ENCODE measurements around the gene TRIO. TPM values are rescaled to one million over a fixed set of nuclear protein-coding genes. Genes with fewer than 3 reads are reported as not detected.

Gene TRIO
- total RNA-seq, 1 experiment from 2014 or later = 50.9 TPM

DNA sequence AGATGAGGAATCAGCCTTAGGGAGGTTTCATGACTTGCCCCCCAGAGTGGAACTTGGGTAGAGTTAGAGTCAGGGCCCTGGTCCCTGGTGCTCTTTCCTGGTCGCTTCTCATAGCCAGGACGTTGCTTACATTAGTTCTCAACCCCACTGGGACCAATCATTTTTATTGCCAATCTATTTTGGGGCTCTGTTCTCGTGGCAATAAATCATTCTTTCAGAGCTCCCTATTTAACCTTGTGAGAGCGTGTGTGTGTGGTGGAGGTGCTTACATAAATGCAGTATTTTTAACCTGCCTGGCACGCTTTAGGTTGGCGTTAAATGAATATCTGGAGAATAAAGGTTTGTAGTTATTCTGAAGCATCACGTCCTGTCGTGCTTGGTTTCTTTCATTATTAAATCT, 4.1 kb downstream of the TRIO start:
- no peak for DNase-seq (ENCODE audit: low spot score)

DNA sequence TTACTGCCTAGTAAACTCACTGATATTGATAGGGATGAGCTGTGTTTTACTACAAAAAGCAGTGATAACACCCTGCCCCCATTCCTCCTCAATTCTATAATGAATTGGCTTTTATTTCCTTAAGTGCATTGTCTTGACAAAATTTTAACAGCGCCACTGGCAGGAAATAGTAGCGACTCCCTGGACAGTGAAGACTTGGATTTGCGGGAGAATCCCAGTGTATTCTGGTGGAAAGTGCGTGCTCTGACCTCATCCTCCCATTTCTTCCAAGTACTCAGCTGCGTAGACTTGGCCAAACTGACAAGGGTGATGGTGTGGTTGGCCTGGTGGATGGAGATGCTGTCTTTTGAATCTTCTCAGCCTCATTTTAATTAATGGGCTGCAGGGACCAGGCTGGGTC, 5.3 kb downstream of the TRIO start:
- no peak for DNase-seq (ENCODE audit: low spot score)

DNA sequence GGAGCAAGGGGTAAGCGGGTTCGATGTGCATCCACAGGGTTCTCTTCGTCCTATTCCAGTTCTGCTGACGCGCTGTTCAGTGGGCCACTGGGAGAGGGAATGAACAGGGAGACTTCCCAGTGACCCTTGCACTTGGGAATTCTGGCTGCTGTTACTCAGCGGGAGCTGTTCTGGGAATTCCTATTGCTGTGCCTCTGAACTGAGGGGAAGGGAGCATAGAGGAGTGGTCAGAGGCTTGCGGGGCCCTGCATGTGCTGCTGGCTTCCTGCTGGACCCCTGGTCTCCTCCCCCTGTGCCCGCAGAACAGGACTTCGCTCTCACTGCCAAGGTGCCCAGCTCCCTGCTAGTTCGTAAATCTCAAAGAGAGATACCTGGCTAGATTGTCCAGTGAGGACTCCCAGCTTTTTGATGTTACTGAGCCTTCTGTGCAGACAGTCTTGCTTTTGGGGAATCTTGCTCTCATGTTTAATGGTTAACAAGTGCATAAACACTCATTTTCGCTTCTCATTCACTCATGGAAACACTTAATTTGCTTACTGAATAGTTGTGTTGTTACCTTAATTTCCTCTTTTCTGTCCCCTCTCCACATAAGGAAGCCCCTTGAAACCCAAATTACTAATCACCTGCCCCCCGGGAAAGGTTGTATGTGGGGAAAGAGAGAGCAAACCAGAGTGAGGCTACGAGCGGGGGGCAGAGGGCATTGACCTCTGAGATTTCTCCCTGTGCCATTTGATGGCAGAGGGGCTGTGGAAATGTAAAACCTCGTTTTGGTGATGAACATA, 5.9 kb downstream of the TRIO start:
- no peak for DNase-seq (ENCODE audit: low spot score)

DNA sequence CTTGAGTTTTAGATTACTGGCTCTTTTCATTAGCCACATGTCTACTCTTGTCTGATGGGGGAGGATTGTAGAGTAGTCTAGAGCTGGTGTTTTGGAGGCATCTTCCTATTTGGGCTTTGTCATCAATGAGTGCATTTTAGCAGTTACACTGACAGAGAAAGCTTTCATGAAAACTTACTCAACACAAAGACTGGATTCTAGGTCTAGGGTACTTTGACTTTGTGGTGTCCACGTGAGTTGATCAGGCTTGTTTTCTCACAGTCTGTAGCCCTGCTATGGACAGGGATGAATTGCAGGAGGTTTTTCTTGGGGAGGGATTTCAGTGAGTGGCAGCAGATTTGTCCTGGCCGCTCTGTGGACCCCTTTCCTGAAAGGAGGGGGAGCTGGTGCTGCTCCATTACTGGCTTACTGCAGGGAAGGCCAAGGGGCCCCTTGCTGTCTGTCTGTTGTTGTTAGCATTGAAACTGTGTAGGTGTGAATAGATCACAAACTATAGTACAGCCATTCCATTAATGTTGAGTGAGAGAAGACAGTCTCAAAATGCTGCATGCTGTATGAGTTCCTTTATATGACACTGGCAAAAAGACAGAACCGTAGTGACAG, 6.6 kb downstream of the TRIO start:
- DNase-seq (ENCODE audit: low spot score) = no peak

DNA sequence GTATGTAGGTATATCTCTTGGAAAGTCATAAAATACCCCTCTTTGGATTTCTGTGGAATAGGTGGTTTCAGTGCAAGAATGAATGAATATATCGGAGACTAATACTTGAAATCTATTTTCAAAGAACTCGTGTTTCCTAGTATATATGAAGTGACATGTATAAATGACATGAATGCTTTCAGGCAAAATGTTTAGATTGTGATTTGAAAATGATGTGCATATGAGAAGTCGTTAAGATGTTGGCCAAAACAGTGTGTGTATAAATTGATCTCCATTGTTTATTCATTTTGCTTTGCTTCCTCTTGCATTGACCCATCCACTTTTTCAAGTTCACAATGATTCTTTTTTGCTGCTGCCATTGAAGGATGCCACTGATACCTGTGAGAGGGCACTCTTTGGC, 8.3 kb downstream of the TRIO start:
- DNase-seq (ENCODE audit: low spot score) = no peak

DNA sequence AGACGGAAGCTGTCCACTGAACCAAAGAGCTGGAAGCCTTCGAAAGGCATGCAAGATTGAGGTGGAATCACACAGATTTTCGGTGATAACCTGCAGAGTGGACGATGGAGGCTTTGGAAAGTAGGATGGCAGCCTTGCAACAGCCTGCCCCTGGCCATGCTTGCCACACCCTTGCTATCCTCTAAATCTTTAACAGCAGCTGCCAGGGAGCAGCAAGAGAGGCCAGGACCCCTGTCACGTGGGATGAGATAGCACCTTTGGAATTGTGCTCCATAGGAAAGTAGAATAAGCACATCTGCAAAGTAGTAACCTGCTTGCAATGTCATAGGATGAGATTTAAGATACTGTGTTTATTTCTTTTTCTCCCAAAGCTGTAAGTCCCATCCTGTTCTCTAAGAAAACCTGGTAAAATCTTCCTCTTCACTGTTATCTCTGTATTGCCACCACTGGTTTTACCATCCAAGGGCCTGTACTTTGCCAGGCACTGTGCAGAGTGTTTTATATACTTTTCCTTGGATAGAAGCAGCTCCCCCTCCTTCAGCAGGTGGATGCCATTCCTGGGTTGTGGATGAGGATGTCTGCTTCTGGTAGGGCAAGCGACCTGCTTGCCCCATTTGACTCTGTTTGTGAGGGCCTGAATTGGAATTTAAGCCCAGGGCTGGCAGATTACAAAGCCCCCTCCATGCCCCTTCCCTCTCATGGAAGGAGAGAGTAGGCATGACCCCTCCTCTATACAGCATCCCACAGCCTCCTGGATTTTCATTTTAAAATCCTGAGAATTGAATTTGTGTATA, 10.1 kb downstream of the TRIO start:
- no peak for DNase-seq (ENCODE audit: low spot score)

DNA sequence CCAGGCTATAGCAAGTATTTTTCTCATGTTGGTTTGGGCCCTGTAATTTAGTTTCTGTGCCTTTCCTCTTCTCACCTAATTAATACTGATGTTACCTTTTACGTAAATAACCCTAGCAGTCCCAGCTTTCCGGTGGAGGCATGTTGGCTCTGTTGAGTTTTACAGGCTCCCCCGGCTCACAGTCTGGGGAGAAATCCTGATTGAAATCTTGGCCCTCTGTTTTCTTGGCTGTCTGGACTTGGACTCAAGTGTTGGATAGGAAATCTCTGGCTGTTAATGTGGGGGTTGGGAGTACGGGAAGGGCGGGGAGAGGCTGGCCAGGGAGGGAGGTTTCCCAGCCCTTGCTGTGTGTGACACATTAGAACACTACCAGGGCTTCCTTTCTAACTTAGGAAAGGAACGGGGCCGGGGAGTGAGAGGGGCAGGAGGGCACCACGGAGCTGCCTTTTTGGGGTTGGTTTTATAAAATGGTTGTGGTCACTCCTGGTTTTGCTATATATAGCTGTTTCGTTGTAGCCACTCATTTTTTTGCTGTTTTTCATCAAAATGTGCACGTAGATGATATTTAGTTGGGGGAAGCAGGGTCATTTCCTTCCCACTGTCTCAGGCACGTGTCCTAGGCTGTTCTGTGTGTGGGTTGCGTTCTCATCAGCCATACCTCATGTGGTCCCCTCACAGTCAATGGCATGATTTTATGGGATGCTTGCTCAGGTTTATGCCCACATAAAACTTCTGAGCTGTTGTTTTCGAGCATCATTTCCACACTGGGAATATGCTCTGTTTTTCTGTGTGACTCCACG, 11.0 kb downstream of the TRIO start:
- peak; percentile 83 for DNase-seq (ENCODE audit: low spot score)

DNA sequence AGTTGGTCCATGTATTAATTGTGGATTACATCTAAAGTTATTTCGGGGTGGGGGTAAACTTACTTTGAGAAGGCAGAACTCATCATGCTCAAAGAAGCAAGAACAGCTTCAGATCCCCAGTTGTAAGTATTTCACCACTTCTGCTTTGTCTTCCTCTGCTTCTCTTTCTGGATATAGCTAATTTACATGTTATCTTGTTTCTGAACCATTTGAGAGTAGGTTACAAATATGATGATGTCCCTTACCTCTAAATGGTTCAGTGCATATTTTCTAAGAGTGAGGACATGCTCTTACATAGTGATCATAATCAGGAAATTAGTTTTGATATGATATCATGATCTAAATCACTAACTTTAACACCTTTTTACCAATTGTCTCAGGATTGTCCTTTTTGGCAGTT, 11.9 kb downstream of the TRIO start:
- no peak for DNase-seq (ENCODE audit: low spot score)

DNA sequence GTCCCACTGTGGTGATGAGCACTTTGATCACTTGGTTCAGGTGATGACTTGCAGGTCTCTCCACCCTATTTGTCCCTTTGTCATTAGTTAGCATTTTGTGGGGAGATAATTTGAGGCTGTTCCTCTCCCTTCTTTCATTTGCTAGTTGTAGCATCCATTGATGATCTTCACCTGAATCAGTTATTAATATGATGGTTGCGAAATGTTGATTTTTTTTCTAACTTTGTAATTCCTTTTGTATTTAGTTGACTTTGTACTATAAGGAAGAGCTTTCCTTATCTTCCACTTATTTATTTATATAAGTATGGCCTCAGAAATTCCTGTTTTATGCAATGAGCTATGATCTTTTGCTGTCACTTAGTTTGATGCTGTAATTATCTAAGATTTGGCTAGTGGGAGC, 12.6 kb downstream of the TRIO start:
- DNase-seq (ENCODE audit: low spot score) = no peak

DNA sequence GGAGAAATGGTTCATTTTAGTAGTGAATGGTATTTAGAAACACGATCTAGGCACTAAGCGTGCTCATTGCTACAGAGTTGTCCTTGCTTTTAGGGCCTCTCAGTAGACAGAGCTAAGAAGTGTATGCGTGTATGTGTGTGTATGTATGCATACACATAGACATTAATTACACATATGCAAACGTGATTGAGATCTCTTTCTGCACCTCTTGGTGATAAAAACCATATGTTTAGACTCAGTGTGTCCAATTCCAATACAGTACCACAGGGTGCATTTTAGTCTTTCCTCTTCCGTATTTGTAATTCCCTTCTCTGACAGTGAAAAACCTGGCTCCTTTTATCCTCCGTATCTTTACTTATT, 13.1 kb downstream of the TRIO start:
- no peak for DNase-seq (ENCODE audit: low spot score)

DNA sequence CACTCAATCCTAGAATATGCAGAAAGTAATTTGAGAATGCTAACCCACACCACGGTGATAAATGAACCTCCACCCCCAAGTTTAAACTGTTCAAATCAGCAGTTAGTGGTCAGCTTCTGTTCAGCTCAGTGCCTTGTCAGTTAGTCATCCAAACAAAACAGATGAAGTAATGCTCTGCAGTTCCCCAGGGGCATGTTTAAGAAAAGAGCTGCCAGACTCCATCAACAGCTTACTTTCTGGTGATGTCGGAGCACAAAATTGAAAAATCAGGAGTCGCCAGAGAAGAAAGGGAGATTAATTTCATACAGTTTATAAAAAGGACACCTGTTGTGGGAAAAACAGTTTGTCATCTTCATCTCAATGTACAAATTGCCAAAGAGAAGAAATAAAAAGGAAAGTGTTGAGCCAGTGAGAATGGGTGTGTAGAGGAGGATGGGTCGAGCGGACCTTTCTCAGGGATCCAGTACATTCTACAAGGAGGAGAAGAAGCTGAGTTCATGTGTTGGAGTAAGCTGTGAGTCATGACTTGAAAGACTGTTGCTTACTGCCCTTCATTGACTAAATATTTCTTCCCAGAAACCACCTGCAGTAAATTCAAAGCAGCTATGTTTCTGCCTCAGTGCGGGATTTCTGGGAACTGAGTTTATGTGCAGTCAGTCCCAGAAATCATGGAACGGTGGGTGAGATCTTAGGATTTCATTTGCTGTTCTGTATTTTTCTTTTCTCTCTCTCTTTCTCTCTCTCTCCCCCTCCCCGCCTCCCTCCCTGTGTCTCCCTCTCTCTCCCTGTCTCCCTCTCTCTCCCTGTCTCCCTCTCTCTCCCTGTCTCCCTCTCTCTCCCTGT, 13.7 kb downstream of the TRIO start:
- DNase-seq (ENCODE audit: low spot score) = peak; percentile 99

DNA sequence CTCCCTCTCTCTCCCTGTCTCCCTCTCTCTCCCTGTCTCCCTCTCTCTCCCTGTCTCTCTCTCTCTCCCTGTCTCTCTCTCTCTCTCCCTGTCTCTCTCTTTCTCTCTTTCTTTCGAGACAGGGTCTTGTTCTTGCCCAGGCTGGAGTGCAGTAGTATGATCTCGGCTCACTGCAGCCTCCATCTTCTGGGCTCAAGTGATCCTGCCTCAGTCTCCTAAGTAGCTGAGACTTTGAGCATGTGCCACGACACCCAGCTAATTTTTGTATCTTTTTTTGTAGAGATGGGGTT, 14.3 kb downstream of the TRIO start:
- DNase-seq (ENCODE audit: low spot score) = no peak

DNA sequence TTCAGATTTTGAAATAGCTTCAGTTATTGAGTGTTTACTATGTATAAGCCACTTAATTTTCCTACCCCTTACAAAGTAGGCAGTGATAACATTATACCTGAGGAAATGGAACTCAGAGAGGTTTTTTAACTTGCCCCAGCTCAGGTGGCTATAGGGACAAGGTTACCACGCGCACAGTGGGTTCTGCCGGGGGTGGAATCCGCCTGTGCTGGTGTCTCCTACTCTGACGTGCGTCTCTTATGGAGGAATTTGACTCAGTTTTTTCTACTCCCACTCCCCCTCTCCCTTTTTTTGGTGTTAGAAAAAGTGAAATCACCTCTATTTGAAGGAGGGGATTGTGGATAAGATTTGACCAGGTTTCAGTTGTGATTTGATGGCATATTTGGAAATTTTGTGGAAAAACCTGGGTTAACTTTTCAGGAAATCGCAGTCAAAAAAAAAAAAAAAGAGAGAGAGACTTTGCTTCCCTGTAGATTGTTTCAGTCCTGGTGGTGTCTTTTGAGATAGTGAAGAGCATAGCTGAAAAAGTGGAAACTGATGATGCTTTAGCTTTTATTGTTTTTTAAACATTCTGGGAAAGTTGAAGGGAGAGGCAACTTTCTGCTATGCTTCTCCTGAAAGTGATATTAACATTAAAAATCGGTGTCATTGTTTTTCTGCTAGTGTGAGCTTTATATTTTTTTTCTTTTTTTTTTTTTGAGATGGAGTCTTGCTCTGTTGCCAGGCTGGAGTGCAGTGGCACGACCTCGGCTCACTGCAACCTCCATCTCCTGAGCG, 15.9 kb downstream of the TRIO start:
- no peak for DNase-seq (ENCODE audit: low spot score)

DNA sequence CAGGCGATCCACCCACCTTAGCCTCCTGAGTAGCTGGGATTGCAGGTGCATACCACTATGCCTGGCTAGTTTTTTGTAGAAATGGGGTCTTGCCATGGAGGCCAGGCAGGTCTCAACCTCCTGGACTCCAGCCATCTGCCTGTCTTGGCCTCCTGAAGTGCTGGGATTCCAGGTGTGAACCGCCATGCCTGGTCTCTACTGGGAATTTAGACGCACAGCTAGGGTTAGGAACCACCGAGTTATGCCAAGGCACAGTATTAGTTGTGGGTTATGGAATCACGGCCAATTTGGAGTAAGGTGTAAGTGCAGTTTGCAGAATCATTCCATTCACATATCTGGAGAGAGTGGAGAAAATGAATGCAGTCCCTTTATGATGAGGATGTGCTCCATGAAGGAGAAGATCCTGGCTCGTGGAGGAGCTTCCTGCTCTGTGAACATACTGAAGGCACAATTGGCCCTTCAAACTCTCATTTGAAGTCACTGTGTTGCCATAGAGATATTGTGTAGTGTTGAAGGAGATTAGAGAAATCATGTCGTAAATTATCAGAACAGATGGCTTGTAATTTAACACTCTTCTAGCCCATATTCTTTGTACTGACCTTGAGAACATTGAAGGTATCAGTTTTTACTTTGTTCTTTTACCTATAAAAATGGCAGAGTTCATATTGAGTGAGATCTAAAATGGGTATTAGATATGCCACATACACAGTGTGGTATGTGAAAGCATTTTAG, 18.8 kb downstream of the TRIO start:
- DNase-seq (ENCODE audit: low spot score) = no peak

DNA sequence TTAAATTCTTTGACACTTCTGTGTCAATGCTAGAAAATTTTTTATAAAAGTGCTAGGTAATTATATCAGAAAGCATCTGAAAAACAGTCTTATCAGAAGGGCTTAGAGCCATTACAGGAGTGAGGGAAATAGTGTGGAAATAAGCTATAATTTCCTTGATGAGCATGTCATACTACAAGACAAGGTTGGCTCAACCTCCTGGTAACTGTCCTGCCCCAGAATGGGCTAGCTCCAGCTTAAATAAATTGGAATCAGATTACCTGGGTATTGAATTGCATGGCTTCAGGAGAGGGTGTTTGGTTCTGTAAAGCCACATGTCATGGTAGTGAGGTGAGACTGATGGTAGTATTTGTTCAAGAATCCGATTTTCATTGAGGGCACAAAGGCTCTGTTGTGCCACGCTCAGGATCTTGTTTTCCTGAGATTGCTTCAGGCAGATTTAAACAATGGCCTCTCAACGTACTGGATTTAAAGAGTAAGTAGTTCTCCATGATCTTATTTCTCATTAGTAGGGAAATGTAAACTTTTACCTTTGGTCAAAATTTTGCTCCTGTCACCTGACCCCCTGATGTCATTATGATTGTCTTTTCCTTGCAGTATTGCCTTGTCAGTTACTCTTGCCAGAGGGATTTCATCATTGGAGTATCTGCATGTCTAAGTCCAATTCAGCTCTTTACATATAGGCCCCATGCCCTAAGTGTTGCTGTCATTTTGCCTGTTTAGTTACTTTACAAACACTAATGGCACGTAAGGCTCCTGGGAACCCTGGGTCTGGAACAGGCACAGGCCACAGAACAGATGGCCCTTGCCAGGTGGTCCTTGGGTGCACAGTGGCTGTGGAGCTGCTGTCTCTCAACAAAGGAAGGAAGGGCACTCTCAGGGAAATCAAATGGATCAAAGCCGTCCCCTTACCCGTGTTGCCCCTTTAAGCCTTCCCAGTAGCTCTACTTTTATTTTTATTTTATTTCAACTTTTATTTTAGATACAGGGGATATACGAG, 21.3 kb downstream of the TRIO start:
- no peak for DNase-seq (ENCODE audit: low spot score)

DNA sequence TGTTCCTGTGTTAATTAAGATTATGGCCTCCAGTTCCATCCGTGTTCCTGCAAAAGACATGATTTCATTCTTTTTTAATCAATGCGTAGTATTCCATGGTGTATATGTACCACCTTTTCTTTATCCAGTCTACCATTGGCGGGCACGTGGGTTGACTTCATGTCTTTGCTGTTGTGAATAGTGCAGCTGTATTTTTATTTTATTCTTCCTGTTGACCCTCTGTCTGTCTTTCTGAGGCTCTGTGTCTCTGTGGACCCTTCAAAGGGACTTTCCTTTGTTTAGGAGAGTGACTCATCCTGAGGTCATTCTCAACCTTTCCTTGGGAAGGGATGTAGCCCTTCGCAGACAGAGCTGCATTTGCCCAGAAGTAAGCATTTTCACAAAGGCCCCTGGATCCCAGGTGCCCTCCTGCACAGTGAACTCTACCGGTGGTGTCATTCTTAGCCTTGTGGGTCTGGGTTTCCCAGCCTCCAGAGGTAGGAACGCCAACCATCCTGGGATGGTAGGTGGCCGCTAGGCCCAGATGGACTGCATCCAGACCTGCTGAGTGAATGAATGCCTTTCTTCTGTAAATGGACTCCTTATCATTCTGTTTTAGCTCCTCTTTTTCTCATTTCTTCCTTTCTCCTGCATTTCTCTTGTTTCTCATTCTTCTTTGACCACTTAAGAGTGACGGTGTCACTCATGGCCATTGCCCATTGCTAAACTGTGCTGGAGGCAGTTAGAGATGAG, 22.4 kb downstream of the TRIO start:
- DNase-seq (ENCODE audit: low spot score) = peak; percentile 81

DNA sequence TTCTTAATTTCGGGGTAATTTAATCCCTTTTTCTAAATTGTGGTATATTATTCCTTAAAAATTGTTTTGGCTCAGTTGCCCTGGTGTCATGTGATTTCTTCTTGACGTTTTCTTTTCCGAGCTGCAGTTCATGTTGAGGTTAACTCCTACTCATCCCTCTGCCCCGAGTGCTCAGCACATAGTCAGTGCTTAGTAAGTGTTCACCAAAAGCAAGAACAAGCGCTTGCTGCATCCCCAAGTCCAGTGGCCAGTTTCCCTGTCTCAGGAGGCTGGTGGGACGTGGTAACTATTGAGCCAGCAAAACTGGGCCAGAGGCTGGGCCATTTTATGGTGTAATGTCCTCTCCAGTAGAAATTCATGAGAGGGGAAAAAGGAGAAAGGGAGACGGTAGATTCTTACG, 23.3 kb downstream of the TRIO start:
- DNase-seq (ENCODE audit: low spot score) = no peak
